Measurements from ENCODE around the gene SLC39A11.

SLC39A11 gene

DNA sequence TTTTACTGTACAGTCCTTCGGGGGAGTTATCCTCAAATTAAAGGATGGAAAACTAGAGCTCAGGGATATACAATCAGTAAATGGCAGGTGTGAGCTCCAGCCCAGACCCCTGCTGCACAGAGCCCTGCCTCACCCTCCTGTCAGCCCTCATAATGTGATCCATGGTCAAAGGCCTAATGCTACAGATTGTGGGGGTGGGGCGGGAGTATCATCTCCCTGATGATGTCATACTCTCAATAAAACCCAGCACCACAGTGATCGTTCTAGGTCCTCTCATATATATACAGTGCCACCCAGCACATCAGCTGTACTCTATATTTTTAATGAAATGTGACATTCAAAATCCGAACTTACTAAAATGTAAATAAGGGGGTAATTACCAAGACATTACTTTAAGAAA is 61.5 kb downstream of the SLC39A11 start:
- no peak overlapping the region for H3K4me3 ChIP-seq (replicated peaks; ENCODE audit: low read depth, low read length)
- DNase-seq (ENCODE audit: extremely low read depth, low read depth), result no peak
- TF ChIP-seq, protein P1, sequence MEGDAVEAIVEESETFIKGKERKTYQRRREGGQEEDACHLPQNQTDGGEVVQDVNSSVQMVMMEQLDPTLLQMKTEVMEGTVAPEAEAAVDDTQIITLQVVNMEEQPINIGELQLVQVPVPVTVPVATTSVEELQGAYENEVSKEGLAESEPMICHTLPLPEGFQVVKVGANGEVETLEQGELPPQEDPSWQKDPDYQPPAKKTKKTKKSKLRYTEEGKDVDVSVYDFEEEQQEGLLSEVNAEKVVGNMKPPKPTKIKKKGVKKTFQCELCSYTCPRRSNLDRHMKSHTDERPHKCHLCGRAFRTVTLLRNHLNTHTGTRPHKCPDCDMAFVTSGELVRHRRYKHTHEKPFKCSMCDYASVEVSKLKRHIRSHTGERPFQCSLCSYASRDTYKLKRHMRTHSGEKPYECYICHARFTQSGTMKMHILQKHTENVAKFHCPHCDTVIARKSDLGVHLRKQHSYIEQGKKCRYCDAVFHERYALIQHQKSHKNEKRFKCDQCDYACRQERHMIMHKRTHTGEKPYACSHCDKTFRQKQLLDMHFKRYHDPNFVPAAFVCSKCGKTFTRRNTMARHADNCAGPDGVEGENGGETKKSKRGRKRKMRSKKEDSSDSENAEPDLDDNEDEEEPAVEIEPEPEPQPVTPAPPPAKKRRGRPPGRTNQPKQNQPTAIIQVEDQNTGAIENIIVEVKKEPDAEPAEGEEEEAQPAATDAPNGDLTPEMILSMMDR (IDR thresholded peaks at IDR 0.05; ENCODE audit: low read depth, low read length, missing control alignments), result no peak

DNA sequence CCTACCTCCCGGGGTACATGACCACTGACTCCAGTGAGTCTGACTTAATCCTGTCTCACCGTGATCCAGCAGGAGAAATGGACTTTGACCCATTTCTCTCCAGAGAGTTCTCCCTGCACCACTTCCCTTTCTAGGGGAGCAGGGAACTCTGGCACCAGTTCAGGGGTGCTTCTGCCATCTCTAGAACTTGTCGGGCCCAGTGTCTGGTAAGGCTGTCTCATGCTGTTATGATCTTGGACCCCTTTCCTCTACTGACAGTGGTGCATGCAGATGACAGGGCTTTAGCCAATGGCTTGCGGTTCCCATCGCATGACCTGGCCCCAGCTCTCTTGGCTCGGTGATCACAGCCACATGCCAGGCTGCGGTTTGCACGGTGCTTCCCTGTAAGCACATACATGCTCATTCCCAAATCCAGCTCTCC is 62.0 kb downstream of the SLC39A11 start:
- TF ChIP-seq, protein P1 (IDR thresholded peaks at IDR 0.05; ENCODE audit: low read depth, low read length, missing control alignments), result no peak
- DNase-seq (ENCODE audit: extremely low read depth, low read depth), result no peak
- H3K4me3 ChIP-seq (replicated peaks; ENCODE audit: low read depth, low read length), result no peak overlapping the region

DNA sequence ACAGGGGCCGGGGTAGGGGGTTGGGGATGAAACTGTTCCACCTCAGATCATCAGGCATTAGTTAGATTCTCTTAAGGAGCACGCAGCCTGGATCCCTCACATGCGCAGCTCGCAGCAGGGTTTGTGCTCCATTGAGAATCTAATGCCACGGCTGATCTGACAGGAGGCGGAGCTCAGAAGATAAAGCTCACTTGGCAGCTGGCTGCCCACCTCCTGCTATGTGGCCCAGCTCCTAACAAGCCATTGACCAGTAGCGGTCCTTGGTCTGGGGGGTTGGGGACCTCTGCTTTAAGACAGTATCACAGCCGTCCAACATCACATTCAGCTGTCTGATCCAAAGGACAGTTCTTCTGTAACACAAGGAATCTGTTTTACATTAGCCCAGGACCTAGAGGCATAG is 62.5 kb downstream of the SLC39A11 start:
- no peak for DNase-seq (ENCODE audit: extremely low read depth, low read depth)
- no peak overlapping the region for H3K4me3 ChIP-seq (replicated peaks; ENCODE audit: low read depth, low read length)
- TF ChIP-seq, protein P1 (IDR thresholded peaks at IDR 0.05; ENCODE audit: low read depth, low read length, missing control alignments), result no peak

DNA sequence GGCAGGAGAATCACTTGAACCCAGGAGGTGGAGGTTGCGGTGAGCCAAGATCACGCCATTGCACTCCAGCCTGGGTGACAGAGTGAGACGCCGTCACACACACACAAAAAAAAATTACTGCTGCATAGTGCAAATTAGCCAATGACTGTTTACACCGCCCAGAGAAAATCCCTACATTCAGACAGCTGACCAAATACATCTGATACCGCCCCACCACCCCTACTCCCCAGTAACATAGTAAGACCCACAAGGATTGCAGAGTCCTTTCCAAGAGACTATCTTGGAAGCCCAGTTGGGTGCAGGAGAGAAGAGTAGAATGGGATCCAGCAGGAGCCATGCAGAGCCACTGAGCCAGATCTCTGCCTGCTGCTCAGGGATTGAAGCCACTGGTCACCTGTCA is 63.5 kb downstream of the SLC39A11 start:
- DNase-seq (ENCODE audit: extremely low read depth, low read depth), result no peak
- TF ChIP-seq, protein P1 (IDR thresholded peaks at IDR 0.05; ENCODE audit: low read depth, low read length, missing control alignments), result no peak
- H3K4me3 ChIP-seq (replicated peaks; ENCODE audit: low read depth, low read length), result no peak overlapping the region

DNA sequence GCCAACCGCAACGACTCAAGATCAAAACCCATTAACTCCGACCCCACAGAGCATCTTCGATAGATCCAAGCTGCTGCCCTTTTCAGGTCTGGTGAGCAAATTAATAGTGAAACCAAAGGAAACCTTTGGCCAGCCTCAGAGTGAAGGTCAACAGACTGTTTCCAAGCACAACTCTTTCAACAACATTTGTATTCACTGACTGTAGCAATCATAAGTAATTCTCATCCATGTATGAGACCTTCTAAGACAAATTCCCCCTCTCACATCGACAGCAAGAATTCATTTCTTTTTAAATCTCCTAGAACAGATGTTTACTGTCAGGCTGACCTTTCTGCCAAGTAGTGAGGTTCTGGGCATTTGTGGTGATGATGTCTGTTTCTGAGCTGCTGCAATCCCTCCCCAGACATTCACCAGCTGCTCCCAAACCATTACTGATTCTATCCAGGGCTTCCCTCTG is 64.2 kb downstream of the SLC39A11 start:
- H3K4me3 ChIP-seq (replicated peaks; ENCODE audit: low read depth, low read length), result no peak overlapping the region
- TF ChIP-seq, protein P1 (IDR thresholded peaks at IDR 0.05; ENCODE audit: low read depth, low read length, missing control alignments), result no peak
- DNase-seq (ENCODE audit: extremely low read depth, low read depth), result no peak

DNA sequence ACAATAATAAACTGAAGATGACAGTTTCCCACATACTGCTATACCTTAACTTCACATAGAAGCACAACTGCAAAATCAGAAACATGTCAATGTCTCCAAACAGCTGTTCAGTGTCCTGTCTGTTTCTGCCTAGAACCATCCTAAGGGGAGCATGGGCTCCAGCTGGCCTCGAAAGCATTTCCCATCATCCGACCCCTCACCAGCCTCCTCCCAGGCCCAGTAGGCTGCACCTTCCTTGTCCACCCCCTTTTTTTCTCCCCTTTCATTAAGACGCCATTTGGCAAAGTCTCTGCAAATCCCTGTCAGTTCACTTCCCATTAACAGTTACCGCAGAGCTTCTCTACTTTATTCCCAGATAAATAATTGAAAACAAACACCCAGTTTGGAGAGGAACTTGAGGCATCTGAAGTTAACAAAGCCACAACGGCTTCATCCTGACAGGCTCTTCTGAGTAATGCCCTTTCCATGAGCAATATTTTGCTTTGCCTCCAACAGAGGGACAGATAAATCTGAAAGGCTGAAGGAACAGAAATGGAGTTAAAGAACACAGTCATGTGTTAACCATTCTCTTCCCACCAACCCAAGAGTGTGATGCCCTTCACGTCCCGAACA is 65.3 kb downstream of the SLC39A11 start:
- TF ChIP-seq, protein P1 (IDR thresholded peaks at IDR 0.05; ENCODE audit: low read depth, low read length, missing control alignments), result no peak
- no peak overlapping the region for H3K4me3 ChIP-seq (replicated peaks; ENCODE audit: low read depth, low read length)
- DNase-seq (ENCODE audit: extremely low read depth, low read depth), result no peak

DNA sequence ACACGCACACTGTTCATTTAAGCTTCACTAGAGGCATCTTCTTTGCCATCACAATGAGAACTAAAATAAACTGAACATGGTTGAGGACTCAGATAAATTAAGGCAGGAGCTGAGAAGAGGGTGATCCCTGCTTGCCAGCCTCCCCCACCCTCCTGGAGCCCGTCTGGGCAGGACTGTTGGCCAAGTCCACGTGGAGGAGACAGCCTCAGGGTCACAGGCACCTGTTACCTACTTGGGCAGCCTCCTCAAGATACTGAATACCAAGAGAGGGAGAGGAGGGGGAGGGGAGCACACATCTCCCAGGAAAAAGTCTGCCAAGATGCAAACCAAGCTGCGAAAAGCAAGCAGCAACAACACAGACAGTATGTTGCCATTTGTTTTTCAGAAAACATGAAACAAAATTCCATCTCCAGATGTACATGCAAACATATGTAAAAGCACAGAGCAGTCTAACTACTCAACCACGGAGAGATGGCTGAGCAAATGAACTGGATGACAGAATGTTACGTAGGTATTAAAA is 67.4 kb downstream of the SLC39A11 start:
- no peak for DNase-seq (ENCODE audit: extremely low read depth, low read depth)
- no peak overlapping the region for H3K4me3 ChIP-seq (replicated peaks; ENCODE audit: low read depth, low read length)
- TF ChIP-seq, protein P1 (IDR thresholded peaks at IDR 0.05; ENCODE audit: low read depth, low read length, missing control alignments), result no peak
